GM19468 (cell line): ENCODE measurements around the gene AHI1.
A peak's percentile ranks its signal among the peaks of the same experiment; 100 is the strongest.
"Not testable (repeated sequence)": the region's sequence is repeated elsewhere in the genome, so short reads cannot be mapped to it uniquely, and the experiment has no call there.

Experiments
- ATAC-seq: cut with Tn5 transposase; IDR thresholded peaks from one replicate; pipeline ENCODE4 v1.9.1; 2021; ENCODE audit warnings: mild to moderate bottlenecking, moderate library complexity, moderate number of reproducible peaks; ENCODE audit not compliant: unreplicated experiment; ENCODE audit errors: extremely low read depth

Gene AHI1

DNA sequence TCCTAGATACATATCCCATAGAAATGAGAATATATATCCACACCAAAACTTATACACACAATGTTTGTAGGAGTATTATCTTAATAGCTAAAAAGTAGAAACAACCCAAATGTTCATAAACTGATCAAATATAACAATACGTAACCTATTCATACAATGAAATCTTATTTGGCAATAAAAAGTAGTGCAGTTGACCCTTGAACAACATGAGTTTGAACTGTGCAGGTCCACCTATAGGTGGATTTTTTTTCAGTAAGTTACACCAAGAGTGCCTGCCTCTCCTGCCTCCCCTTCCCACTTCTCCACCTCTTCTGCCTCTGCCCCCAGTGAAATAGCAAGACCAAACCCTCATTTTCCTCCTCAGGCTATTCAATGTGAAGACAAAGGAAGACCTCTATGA is 95.2 kb downstream of the AHI1 start:
- no peak for ATAC-seq

- ATAC-seq, result no peak
Observed at GRCh38 chr6:135397172-135397952, 100.2 kb downstream of the AHI1 start.

- no peak for ATAC-seq
Observed at GRCh38 chr6:135395136-135395535, 102.4 kb downstream of the AHI1 start.

DNA sequence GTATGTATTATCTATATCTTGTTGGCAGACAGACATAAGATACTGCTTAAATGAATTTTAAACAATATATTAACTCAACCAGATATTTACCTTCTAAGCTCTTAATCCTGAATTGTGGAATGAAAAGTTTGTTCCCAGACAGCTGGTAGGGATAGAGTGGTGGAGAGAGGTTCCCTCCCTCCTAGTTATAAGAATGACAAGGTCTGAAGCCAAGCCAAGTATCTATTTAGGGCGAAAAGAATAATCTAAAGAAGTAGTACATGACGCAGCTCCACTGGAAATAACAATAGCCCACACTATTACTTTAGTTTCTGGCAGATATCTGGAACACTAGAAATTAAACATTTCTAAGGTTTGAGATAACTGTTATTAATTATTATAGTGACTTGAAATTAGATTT is 104.3 kb downstream of the AHI1 start:
- ATAC-seq, result no peak

- ATAC-seq, result no peak
Observed at GRCh38 chr6:135390458-135390857, 107.1 kb downstream of the AHI1 start.

DNA sequence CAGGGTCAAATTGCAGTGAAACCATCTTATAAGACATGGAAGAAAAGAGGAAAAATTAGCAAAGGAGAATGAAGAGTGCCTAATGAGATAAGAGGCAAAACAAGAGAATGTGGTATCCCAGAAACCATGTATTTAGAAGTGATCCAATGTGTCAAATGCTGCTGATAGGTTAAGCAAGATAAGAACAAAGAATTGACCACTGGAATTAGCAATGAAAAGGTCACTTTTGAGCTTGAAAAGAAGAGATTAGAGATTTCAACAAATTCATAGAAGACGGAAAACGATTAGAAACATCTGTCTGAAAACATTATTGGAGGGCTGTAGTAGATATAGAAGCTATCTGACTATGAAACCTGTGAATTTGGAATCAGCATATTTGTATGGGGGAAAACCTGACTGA is 112.2 kb downstream of the AHI1 start:
- ATAC-seq, result no peak

DNA sequence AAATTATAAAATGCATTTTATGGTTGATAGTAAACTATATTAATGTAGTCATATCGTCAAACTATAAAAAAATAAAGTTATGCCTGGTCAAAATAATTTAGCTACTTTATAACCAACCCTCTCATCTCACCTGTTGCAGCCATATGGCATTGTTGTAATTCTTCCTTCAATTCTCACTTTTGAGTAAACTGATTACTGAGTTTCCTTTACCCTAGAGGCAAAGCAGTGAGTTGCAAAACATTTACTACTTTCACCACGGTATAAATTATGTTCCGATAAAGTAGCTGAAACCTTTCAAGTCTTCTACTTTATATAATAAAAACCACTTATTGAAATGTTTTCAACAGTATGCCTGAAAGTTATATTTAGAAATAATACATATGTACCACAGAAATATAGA is 113.8 kb downstream of the AHI1 start:
- no peak for ATAC-seq

- ATAC-seq, result no peak
Observed at GRCh38 chr6:135383301-135383700, 114.2 kb downstream of the AHI1 start.

GRCh38 chr6:135382182-135382628 is 115.3 kb downstream of the AHI1 start:
- ATAC-seq, result peak; percentile 56

GRCh38 chr6:135380793-135381192 is 116.7 kb downstream of the AHI1 start:
- no peak for ATAC-seq

DNA sequence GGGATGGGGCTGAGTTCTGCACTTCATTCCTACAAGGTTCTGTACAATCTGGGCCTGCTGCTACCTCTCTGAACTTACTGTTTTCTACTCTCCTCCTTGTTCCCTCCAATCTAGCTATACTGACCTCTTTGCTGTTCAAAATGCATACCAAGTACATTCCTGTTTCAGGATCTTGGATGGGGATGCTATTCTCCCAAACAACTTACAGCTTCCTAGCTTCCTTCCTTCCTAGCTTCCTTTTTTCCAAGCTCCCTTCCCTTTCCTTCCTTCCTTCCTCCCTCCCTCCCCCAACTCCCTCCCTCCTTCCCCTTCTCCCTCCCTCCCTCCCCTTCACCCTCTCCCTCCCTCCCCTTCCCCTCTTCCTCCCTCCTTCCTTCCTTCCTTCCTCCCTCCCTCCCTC is 117.9 kb downstream of the AHI1 start:
- no peak for ATAC-seq

- ATAC-seq, result no peak
Observed at GRCh38 chr6:135372758-135373157, 124.8 kb downstream of the AHI1 start.

- not testable (repeated sequence) for ATAC-seq
Observed at GRCh38 chr6:135363622-135364021, 133.9 kb downstream of the AHI1 start.

GRCh38 chr6:135362124-135362523 is 135.4 kb downstream of the AHI1 start:
- no peak for ATAC-seq

DNA sequence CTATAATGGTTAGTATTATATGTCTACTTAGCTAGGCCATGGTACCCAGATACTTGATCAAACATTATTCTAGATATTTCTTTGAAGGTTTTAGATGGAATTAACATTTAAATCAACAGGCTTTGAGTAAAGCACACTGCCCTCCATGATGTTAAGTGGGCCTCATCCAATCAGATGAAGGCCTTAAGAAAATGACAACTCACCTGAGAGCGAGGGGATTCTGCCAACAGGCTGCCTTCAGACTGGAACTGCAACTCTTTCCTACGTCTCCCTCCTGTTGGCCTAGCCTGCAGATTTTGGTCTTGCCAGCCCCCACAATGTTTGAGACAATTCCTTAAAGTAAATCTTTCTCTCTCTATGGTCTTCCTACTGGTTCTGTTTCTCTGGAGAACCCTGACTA is 137.3 kb downstream of the AHI1 start:
- no peak for ATAC-seq

DNA sequence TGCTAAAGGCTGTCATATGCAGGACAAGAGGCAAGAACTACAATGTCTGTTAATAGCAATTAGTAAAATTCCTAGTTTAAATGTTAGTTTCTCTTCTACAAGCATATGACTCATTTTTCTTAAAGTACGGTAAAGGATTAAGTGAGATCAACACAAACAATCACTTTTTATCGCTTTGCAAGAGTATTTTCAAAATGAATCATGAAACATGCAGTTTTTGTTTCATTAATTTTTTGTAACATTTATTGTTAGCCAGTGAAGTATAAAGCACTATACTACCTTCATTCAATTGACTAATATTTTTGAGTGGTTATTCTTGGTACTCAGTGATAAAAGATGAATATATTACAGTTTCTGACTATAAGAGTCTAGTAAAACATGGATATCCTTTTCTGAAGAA is 138.6 kb downstream of the AHI1 start:
- ATAC-seq, result no peak

DNA sequence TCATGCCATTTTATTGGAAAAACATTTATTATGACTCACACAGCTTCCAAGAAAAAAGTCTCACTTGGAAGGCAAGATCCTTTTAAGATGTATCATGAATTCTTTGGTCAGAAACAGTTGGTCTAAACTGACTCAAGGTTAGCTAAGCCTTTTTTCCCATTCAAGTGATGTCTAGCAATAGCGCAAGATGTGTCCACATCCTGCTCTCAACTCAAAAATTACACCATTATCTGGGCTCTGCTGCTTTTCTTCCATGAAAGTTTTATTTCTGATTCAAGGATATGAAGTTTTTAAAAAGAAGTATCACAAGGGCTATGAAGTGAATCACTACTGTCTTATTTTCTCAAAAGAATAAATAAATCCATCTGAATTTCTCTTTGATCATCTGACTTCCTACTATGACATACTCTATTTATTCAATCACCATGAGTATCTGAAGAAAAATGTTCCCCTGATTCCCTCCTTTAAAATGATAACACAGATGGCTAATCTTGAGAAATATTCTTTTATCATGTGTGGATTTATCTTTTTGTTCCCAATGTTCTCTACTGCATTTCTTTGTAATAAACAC is 139.2 kb downstream of the AHI1 start:
- ATAC-seq, result no peak

DNA sequence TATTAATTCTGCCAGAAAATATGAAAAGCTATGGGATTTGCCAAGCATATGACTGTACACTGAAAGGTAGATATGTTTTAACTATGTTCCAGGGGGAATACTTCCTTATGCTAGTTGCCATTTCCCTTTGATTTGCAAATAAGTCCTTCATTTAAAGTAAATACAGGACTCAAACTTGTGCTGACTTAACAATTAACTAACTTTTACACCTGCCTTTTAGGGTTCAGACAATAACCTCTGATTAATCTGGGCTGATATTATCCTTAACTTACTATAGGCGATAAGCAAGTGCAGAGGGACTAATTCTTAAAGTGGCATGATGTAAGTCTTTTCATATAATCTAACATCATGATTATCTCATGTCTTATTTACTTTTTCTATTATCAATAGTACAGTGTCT is 143.1 kb downstream of the AHI1 start:
- no peak for ATAC-seq

- ATAC-seq, result no peak
Observed at GRCh38 chr6:135353113-135353512, 144.4 kb downstream of the AHI1 start.

GRCh38 chr6:135351635-135352034 is 145.9 kb downstream of the AHI1 start:
- no peak for ATAC-seq

DNA sequence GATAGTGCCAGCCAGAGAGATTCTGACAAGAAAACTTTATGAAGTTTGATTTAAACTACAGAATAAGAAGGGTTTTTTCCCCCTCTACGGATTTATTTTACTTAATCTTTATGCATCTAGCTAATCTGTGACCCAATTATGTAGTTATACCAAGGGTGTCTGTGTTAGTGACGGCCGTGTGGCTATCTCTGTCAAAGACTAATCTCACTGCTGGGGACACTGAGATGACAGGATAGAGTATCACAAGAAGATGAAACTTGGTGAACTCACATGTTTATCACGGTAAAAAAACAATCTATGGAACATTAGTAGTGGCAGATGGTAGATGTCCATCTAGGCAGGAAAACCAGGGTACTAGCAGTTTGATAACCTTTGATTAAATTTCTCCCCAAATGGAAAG is 149.7 kb downstream of the AHI1 start:
- no peak for ATAC-seq

DNA sequence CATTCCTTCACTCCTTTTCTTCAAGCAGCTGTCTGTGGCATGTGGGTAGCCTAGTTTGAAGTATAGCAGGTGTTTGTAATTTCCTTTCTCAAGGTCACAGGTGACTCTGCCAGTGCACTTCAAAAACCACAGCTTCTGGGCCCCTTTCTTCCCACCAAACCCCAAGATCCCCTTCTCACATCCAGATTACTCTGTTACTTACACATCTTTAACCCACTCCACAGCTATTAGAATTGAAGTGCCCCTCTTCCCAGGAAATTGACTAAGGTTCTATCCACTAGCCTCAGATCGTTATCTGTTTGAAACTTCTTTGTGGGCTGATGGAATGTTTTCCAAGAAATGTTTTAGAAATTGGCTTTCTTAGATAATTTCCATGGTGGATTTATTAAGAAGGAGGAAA is 150.8 kb downstream of the AHI1 start:
- no peak for ATAC-seq
